ENCODE measurements around the gene LMAN2L. TPM values are rescaled to one million over a fixed set of nuclear protein-coding genes. Genes with fewer than 3 reads are reported as not detected.

Gene LMAN2L
- total RNA-seq, 1 donor = 12.2 TPM

DNA sequence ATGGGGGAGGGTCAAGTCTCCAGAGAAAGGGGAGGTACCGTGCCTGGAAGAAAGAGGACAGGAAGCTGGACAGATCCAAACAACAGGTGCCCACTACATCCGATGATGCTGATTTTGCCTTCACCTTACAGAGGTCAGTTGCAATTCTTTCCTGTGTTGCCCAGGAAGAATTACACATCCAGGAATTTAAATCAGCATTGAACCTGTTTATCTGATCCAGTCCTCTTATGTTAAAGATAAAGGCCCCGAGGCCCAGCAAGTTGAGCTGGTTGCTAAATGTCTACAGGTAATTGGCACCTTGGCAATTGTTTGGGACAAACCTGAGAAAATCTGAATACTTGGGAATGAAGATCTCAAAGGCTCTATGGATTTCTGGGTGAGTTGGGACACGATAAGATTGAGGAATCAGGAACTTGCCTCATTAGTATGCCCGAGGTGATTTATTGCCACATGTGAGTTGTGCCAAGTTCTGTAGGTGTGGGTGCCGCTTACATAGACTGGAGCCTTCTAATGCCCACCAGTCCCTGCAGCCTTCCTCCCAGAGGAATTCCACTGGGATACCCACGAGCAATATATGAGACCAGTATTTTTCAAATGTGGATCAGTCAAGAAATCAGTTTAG is 13.9 kb upstream of the LMAN2L start:
- no peak overlapping the region for H3K4me3 ChIP-seq (ENCODE audit: low read depth, low read length)
- no peak for DNase-seq (ENCODE audit: low read depth)
- TF ChIP-seq, protein P1, sequence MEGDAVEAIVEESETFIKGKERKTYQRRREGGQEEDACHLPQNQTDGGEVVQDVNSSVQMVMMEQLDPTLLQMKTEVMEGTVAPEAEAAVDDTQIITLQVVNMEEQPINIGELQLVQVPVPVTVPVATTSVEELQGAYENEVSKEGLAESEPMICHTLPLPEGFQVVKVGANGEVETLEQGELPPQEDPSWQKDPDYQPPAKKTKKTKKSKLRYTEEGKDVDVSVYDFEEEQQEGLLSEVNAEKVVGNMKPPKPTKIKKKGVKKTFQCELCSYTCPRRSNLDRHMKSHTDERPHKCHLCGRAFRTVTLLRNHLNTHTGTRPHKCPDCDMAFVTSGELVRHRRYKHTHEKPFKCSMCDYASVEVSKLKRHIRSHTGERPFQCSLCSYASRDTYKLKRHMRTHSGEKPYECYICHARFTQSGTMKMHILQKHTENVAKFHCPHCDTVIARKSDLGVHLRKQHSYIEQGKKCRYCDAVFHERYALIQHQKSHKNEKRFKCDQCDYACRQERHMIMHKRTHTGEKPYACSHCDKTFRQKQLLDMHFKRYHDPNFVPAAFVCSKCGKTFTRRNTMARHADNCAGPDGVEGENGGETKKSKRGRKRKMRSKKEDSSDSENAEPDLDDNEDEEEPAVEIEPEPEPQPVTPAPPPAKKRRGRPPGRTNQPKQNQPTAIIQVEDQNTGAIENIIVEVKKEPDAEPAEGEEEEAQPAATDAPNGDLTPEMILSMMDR (IDR thresholded peaks at IDR 0.05; ENCODE audit: insufficient read depth, low read length) = no peak

DNA sequence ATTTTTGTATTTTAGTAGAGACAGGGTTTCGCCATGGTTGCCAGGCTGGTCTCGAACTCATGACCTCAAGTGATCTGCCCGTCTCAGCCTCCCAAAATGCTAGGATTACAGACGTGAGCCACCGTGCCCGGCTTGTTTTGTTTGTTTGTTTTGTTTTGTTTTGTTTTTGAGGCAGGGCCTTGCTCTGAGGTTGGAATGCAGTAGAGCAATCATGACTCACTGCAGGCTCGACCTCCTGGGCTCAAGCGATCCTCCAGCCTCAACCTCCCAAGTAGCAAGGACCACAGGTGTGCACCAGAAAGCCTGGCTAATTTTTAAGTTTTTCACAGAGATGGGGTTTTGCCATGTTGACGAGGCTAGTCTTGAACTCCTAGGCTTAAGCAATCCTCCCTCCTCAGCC is 11.9 kb upstream of the LMAN2L start:
- DNase-seq (ENCODE audit: low read depth) = no peak
- TF ChIP-seq, protein P1 (IDR thresholded peaks at IDR 0.05; ENCODE audit: insufficient read depth, low read length) = no peak
- no peak overlapping the region for H3K4me3 ChIP-seq (ENCODE audit: low read depth, low read length)

DNA sequence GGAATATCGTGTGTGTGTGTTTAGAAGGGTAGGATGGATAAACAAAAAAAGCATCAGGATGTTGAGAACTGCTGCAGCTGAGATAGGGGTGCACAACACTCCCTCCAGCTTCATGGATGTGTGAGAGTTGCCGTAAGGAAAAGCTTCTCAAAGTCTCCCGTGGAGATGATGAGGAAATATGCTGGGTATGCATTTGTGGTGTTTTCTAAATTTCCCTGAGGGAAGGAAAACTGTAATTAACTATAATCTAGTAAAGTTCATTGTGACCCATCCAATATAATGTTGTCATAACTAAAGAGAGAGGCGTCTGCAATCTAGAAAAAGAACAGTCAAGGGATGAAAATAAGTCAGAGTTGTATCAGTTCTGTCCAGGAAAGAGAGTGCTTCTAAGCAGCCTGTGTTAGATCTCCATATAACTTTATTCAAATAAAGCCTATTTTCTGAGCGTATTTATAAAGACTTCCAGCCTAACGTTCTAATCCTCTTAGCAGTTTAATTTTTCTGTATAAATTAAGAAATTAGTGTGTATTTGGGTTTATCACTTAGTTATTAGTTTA is 7.3 kb upstream of the LMAN2L start:
- H3K4me3 ChIP-seq (ENCODE audit: low read depth, low read length) = no peak overlapping the region
- TF ChIP-seq, protein P1 (IDR thresholded peaks at IDR 0.05; ENCODE audit: insufficient read depth, low read length) = no peak
- DNase-seq (ENCODE audit: low read depth) = no peak

DNA sequence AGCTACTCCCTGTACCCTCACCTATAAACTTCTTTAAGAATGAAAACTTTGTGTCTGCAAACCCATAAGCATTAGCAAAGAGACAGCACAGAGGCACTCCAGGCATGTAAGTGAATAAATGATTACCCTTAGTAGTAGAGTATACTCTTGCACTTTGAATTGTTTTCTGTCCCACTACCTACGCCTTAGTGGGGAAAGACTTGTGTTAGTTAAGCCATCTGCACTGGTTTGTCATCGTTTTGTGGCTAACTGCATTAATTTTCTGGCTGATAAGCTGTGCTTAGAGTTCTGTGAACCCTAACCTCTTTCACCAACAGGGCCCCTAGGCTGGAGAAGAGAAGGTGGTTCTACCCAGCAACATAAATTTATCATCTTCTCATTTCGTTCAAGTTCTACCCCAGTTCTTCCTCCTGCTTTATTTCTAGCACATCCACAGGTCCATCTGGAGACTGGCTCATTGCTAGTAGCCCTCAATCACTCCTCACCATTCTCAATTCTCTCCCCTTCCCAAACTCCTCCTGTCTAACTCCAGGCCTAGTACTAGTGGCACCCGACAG is 710 bp downstream of the LMAN2L start:
- TF ChIP-seq, protein P1 (IDR thresholded peaks at IDR 0.05; ENCODE audit: insufficient read depth, low read length) = no peak
- peak; percentile 13 for DNase-seq (ENCODE audit: low read depth)
- H3K4me3 ChIP-seq (ENCODE audit: low read depth, low read length) = peak overlapping the region; percentile 85

DNA sequence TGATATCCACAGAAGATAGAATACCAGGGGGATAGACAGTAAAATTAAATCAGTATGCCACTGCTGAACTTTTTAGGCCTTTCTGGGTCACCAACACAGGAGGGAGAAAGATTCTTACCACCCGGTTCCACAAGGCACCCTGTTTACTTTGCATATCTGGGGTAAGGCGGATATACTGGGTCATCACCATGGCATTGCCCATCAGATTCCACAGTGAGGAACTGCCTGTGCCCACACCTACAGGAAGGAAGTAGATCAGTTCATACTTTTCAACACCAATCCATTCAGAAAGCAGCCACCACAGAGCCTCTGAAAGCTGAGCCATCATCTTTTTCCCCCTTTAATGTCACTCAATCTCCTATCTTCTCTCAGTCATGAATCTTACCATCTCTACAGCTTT is 2.0 kb downstream of the LMAN2L start:
- DNase-seq (ENCODE audit: low read depth) = no peak
- TF ChIP-seq, protein P1 (IDR thresholded peaks at IDR 0.05; ENCODE audit: insufficient read depth, low read length) = no peak
- no peak overlapping the region for H3K4me3 ChIP-seq (ENCODE audit: low read depth, low read length)

DNA sequence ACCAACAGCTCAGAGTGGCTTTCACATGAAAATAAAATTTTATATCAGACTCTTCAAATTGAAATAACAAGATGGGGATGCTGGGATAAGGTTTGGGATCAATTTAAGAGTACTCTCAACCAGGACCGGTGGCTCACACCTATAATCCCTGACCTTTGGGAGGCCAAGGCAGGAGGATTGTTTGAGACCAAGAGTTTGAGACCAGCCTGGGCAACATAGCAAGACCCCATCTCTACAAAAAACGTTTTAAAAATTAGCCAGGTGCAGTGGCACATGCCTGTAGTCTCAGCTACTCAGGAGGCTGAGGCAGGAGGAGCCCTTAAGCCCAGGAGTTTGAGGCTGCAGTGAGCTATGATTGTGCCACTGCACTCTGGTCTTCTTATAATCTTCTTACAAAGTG is 2.6 kb downstream of the LMAN2L start:
- H3K4me3 ChIP-seq (ENCODE audit: low read depth, low read length) = no peak overlapping the region
- TF ChIP-seq, protein P1 (IDR thresholded peaks at IDR 0.05; ENCODE audit: insufficient read depth, low read length) = no peak
- no peak for DNase-seq (ENCODE audit: low read depth)
